A549 (cell line): ENCODE results near the gene CCDC142. TPM values are rescaled to one million over a fixed set of nuclear protein-coding genes. Genes with fewer than 3 reads are reported as not detected.

Experiments used
- ATAC-seq, 2 experiments: fragments of 200-7000 bp in 1 of 2; fragments of >200 bp in 1 of 2; cut with Nextera tagmentation in 1 of 2; cut with Tn5 transposase in 1 of 2; 3 replicates each; pipeline versions ENCODE4 v1.8.0 to v1.9.1; 2018 to 2020; ENCODE audit warnings: mild to moderate bottlenecking in 1 of 2, moderate library complexity in 1 of 2
- CTCF ChIA-PET: fragments of 300-600 bp; sonication (Branson Sonifier 250); formaldehyde crosslinking; extraction: SDS; loops from one replicate; lab custom pipeline; 2021; ENCODE audit warnings: antibody characterized with exemption, inconsistent platforms; lab: Yijun Ruan, JAX
- POLR2A ChIA-PET: fragments of 350-600 bp; formaldehyde crosslinking; extraction: SDS; loops from one replicate; lab custom pipeline; 2021; ENCODE audit warnings: antibody characterized with exemption, inconsistent platforms; lab: Yijun Ruan, JAX
- DNase-seq, 2 experiments: peaks; one replicate each; pipeline versions ENCODE4 v3.0.0 to v3.0.0-alpha.2; 2011 to 2016; ENCODE audit warnings: low read depth in 1 of 2, low spot score in 1 of 2
- FAIRE-seq: peaks from 2 replicates; lab custom pipeline; 2011; peaks lifted over from hg19 to GRCh38; lab: Jason Lieb, UNC
- H3K27ac ChIP-seq, 2 experiments: fragments of >200 bp; sonication (Bioruptor Twin); formaldehyde crosslinking; 3 replicates each; pipeline ENCODE4 v1.5.1; 2016 to 2017
- H3K4me1 ChIP-seq: fragments of >200 bp; sonication (Bioruptor Twin); formaldehyde crosslinking; 3 replicates; pipeline ENCODE4 v1.6.1; 2016
- H3K4me2 ChIP-seq: fragments of >200 bp; sonication (Bioruptor Twin); formaldehyde crosslinking; 3 replicates; pipeline ENCODE4 v1.6.1; 2016
- H3K4me3 ChIP-seq: fragments of >200 bp; sonication (Bioruptor Twin); formaldehyde crosslinking; 3 replicates; pipeline ENCODE4 v1.5.1; 2016
- H3K9me3 ChIP-seq: fragments of >200 bp; sonication (Bioruptor Twin); formaldehyde crosslinking; 3 replicates; pipeline ENCODE4 v1.6.1; 2016
- CBX2 ChIP-seq: fragments of 200-600 bp; sonication (generic); IDR thresholded peaks from 2 replicates; pipeline ENCODE4 v1.6.1; 2016; ENCODE audit warnings: low read depth, mild to moderate bottlenecking, borderline replicate concordance
- CBX8 ChIP-seq: fragments of 200-600 bp; sonication (generic); IDR thresholded peaks from 2 replicates; pipeline ENCODE4 v1.6.1; 2016
- CHD2 ChIP-seq: fragments of 150-350 bp; IDR thresholded peaks from 2 replicates; pipeline ENCODE4 v1.6.1; 2014; ENCODE audit warnings: low read length; ENCODE audit not compliant: partially characterized antibody
- EHF ChIP-seq: fragments of 250-450 bp; sonication (Bioruptor Pico); IDR thresholded peaks from 2 replicates; pipeline ENCODE4 v1.5.0; 2020; ENCODE audit warnings: mild to moderate bottlenecking
- ESRRA ChIP-seq: fragments of 150-350 bp; IDR thresholded peaks from 2 replicates; pipeline ENCODE4 v1.6.1; 2014; ENCODE audit warnings: mild to moderate bottlenecking, low read length, borderline replicate concordance
- FOSB ChIP-seq: fragments of 250-450 bp; sonication (Bioruptor Pico); IDR thresholded peaks from 2 replicates; pipeline ENCODE4 v1.5.0; 2020; ENCODE audit warnings: mild to moderate bottlenecking, moderate library complexity
- FOSL2 ChIP-seq, 2 experiments: fragments of 450-650 bp in 1 of 2; fragments of >200 bp in 1 of 2; sonication (Bioruptor Twin) in 1 of 2; formaldehyde crosslinking; IDR thresholded peaks; 2 replicates each; pipeline versions ENCODE4 v1.5.0 to v1.6.1; 2016 to 2020; ENCODE audit warnings: mild to moderate bottlenecking in 1 of 2, moderate library complexity in 1 of 2
- GATA3 ChIP-seq: IDR thresholded peaks from 2 replicates; pipeline ENCODE4 v1.6.1; 2012; ENCODE audit warnings: borderline replicate concordance
- HES2 ChIP-seq: fragments of >200 bp; sonication (Bioruptor Twin); formaldehyde crosslinking; IDR thresholded peaks from 2 replicates; pipeline ENCODE4 v1.6.1; 2016
- HOXB5 ChIP-seq: fragments of 250-450 bp; sonication (Bioruptor Pico); IDR thresholded peaks from 2 replicates; pipeline ENCODE4 v1.5.0; 2020; ENCODE audit warnings: mild to moderate bottlenecking, moderate library complexity
- MAFK ChIP-seq: fragments of 450-650 bp; IDR thresholded peaks from 2 replicates; pipeline ENCODE4 v1.6.1; 2014; ENCODE audit not compliant: partially characterized antibody
- MAZ ChIP-seq: fragments of 150-350 bp; IDR thresholded peaks from 2 replicates; pipeline ENCODE4 v1.6.1; 2014; ENCODE audit warnings: antibody characterized with exemption, low read depth, low read length, borderline replicate concordance
- MYC ChIP-seq: IDR thresholded peaks from 2 replicates; pipeline ENCODE4 v1.6.1; 2012; ENCODE audit warnings: mild to moderate bottlenecking, inconsistent platforms, low read length, improper control_type of control experiment, borderline replicate concordance
- NR3C1 ChIP-seq: fragments of >200 bp; sonication (Bioruptor Twin); formaldehyde crosslinking; IDR thresholded peaks from 3 replicates; pipeline ENCODE4 v1.6.1; 2017
- PHF8 ChIP-seq: fragments of 200-600 bp; sonication (generic); IDR thresholded peaks from 2 replicates; pipeline ENCODE4 v1.6.1; 2016; ENCODE audit warnings: low read depth, mild to moderate bottlenecking, antibody characterized with exemption, moderate library complexity, borderline replicate concordance
- POLR2A ChIP-seq: IDR thresholded peaks from 2 replicates; pipeline ENCODE4 v1.6.1; 2012; ENCODE audit warnings: mild to moderate bottlenecking, low read length
- RAD21 ChIP-seq, 2 experiments: fragments of >200 bp in 1 of 2; sonication (Bioruptor Twin) in 1 of 2; formaldehyde crosslinking in 1 of 2; IDR thresholded peaks in 1 of 2; conservative IDR thresholded peaks in 1 of 2; 2 replicates in 1 of 2; 3 replicates in 1 of 2; pipeline ENCODE4 v1.6.1; 2012 to 2018; ENCODE audit warnings: inconsistent platforms in 1 of 2
- REST ChIP-seq: fragments of 200-600 bp; sonication (generic); IDR thresholded peaks from 2 replicates; pipeline ENCODE4 v1.6.1; 2016; ENCODE audit warnings: antibody characterized with exemption, mild to moderate bottlenecking, moderate library complexity
- RFX5 ChIP-seq: fragments of 450-650 bp; IDR thresholded peaks from 2 replicates; pipeline ENCODE4 v1.7.1; 2014; ENCODE audit warnings: antibody characterized with exemption, mild to moderate bottlenecking, moderate library complexity
- SREBF2 ChIP-seq: fragments of 450-650 bp; IDR thresholded peaks from 2 replicates; pipeline ENCODE4 v1.6.1; 2014; ENCODE audit warnings: mild to moderate bottlenecking, moderate library complexity
- TFCP2L1 ChIP-seq: fragments of 250-450 bp; sonication (Bioruptor Pico); IDR thresholded peaks from 2 replicates; pipeline ENCODE4 v1.5.0; 2021; ENCODE audit warnings: mild to moderate bottlenecking
- ZFP36 ChIP-seq: fragments of 450-650 bp; IDR thresholded peaks from 2 replicates; pipeline ENCODE4 v1.6.1; 2014; ENCODE audit warnings: borderline replicate concordance; ENCODE audit not compliant: partially characterized antibody
- ZNF302 ChIP-seq: fragments of 250-450 bp; sonication (Bioruptor Pico); IDR thresholded peaks from 2 replicates; pipeline ENCODE4 v1.9.0; 2021; ENCODE audit warnings: inconsistent platforms, mild to moderate bottlenecking, moderate library complexity
- ZSCAN20 ChIP-seq: fragments of 250-450 bp; sonication (Bioruptor Pico); IDR thresholded peaks from 2 replicates; pipeline ENCODE4 v1.8.0; 2022; ENCODE audit warnings: mild to moderate bottlenecking, moderate library complexity
- WGBS: methylation state at CpG from one replicate; pipeline ENCODE4 v1.1.6; 2017; ENCODE audit errors: missing lambda C conversion rate; 5-methylcytosine and 5-hydroxymethylcytosine counted together
- polyA plus RNA-seq, 4 experiments: library from polyadenylated mRNA; depleted of rRNA in 3 of 4; stranded (reverse); fragments of >200 nt; fragmentation: RNase III in 1 of 4; extraction: RNeasy Plus Mini Kit Qiagen cat#74134 plus additional on column Dnase treatment in 1 of 4; gene quantifications; 2 replicates in 3 of 4; 3 replicates in 1 of 4; pipeline ENCODE4 v1.2.3, GENCODE V29; 2011 to 2017
- TF ChIP-seq, protein P1 (sequence below): fragments of 150-350 bp; IDR thresholded peaks from 2 replicates; pipeline ENCODE4 v1.6.1; 2014; ENCODE audit warnings: low read depth, mild to moderate bottlenecking, low read length
- TF ChIP-seq, protein P2 (sequence below): IDR thresholded peaks from 2 replicates; pipeline ENCODE4 v1.6.1; 2012

CCDC142 gene
- polyA plus RNA-seq, 2 of the 4 experiments (the other 2 are of a cell fraction), result 6.8 to 12.8 TPM

DNA sequence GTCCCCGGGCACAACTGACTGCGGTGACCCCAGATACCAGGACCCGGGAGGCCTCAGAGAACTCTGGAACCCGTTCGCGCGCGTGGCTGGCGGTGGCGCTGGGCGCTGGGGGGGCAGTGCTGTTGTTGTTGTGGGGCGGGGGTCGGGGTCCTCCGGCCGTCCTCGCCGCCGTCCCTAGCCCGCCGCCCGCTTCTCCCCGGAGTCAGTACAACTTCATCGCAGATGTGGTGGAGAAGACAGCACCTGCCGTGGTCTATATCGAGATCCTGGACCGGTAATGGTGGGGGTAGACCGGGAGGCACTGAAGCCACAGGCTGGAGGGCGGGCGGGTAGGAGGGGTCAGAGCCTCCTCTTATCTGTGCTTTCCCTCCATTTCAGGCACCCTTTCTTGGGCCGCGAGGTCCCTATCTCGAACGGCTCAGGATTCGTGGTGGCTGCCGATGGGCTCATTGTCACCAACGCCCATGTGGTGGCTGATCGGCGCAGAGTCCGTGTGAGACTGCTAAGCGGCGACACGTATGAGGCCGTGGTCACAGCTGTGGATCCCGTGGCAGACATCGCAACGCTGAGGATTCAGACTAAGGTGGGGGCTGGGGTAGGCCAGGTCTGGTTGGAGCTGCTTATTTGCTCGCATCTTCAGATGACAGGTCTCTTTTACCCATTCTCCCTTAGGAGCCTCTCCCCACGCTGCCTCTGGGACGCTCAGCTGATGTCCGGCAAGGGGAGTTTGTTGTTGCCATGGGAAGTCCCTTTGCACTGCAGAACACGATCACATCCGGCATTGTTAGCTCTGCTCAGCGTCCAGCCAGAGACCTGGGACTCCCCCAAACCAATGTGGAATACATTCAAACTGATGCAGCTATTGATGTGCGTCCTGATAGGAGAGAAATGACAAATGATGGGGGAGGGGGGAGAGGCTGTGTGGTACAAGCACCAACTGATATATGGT is 47.7 kb upstream of the CCDC142 start (continued):
- no peak for TF ChIP-seq REST
- TF ChIP-seq MAZ, result no peak
- no peak for TF ChIP-seq ZFP36

GRCh38 chr2:74529357-74530238 is 46.8 kb upstream of the CCDC142 start, which contains the start of the genes AUP1 and HTRA2:
AUP1 (minus strand) TSS chr2:74529706; CDS start chr2:74529629, 77 bp downstream.
HTRA2 (plus strand) TSS chr2:74529933; CDS start chr2:74530007, 74 bp downstream.
- Histone ChIP-seq H3K4me3 (peak within 1 kb of the TSS; percentile 57), H3K4me1 (peaks cover 17% of the 10 kb centered on the region), H3K9me3 (no peaks in the 10 kb centered on the region), H3K27ac (peak within 1 kb of the TSS; percentile 93 to 96), H3K4me2 (peak within 1 kb of the TSS; percentile 97)
- no peak for FAIRE-seq
- DNase-seq, result peak; percentile 99 to 100
- ChIA-PET CTCF (interaction anchor here (1.3 to 8.5 kb wide), 8 partner anchors 10 to 57 kb away, joined by 4 to 92 read pairs (median 27); partner anchors contain the start of genes CCDC142, PCGF1 and TTC31), POLR2A (interaction anchor here (0.6 to 1.9 kb wide), 11 partner anchors 9 to 72 kb away, joined by 3 to 11 read pairs (median 5); partner anchors contain the start of genes CCDC142, PCGF1, TTC31 and WBP1)
- 2% methylated on average over 28 of the region's 87 CpGs for WGBS
- ATAC-seq, result peak; percentile 91 to 97
- TF ChIP-seq SREBF2, result no peak
- no peak for TF ChIP-seq ZNF302 (CRISPR knock-in tag)
- peak; percentile 32; the same call in 1 of the 2 replicates for TF ChIP-seq RFX5
- TF ChIP-seq MYC, result peak; percentile 32; the same call in 1 of the 2 replicates
- TF ChIP-seq EHF (CRISPR knock-in tag), result no peak
- TF ChIP-seq HES2, result no peak
- TF ChIP-seq MAFK, result no peak
- no peak for TF ChIP-seq FOSB (CRISPR knock-in tag)
- no peak for TF ChIP-seq FOSL2 (IDR thresholded peaks at IDR 0.05)
- TF ChIP-seq FOSL2 (CRISPR knock-in tag; IDR thresholded peaks at IDR 0.05), result no peak
- TF ChIP-seq PHF8, result peak; percentile 99
- TF ChIP-seq NR3C1, result no peak
- TF ChIP-seq, protein P1, sequence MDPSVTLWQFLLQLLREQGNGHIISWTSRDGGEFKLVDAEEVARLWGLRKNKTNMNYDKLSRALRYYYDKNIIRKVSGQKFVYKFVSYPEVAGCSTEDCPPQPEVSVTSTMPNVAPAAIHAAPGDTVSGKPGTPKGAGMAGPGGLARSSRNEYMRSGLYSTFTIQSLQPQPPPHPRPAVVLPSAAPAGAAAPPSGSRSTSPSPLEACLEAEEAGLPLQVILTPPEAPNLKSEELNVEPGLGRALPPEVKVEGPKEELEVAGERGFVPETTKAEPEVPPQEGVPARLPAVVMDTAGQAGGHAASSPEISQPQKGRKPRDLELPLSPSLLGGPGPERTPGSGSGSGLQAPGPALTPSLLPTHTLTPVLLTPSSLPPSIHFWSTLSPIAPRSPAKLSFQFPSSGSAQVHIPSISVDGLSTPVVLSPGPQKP, result no peak
- no peak for TF ChIP-seq GATA3
- peak in 1 of 2 experiments; percentile 20; a peak in 1 of 5 replicates for TF ChIP-seq RAD21 (conservative IDR thresholded peaks at IDR 0.05 in 1 of 2, IDR thresholded peaks at IDR 0.05 in 1 of 2)
- peak; percentile 86 for TF ChIP-seq POLR2A
- TF ChIP-seq ESRRA, result no peak
- no peak for TF ChIP-seq CHD2
- TF ChIP-seq TFCP2L1 (CRISPR knock-in tag), result 0 out of 2 replicates have a peak, but pooled peaks have one; percentile 43
- no peak for TF ChIP-seq CBX8
- no peak for TF ChIP-seq HOXB5
- no peak for TF ChIP-seq ZSCAN20
- no peak for TF ChIP-seq ZFP36
- TF ChIP-seq REST, result no peak
- no peak for TF ChIP-seq CBX2
- TF ChIP-seq, protein P2, sequence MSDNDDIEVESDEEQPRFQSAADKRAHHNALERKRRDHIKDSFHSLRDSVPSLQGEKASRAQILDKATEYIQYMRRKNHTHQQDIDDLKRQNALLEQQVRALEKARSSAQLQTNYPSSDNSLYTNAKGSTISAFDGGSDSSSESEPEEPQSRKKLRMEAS, result peak; percentile 81
